Measurements from ENCODE around the gene TF.

The TF gene

DNA sequence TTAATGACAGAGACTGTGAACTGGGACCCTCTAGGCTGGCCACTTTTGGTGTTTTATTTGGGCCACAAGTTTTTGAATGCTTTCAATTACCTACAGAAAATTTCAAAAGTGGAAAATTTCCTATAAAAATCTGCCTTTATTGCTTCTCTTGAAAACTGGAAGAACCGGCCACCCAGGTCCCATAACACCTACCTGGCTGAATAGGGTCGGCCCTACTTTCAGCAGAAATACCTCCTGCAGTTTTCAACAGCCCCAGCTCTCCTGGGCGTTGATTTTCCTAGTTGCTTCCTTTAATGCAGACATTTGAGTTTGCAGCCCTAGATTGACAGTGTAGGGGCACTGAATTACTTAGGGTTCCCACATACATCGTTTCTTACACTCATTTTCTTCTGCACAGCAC lies 58.7 kb downstream of the TF start:
- Histone ChIP-seq H3K4me3 (replicated peaks; ENCODE audit: low read depth, low read length) (peak overlapping the region; percentile 81), H3K27me3 (replicated peaks; ENCODE audit: control insufficient read depth, insufficient read depth, low read length) (no peaks in the 10 kb centered on the region), H3K36me3 (ENCODE audit: control insufficient read depth, insufficient read depth, low read length) (no peaks in the 10 kb centered on the region; the same call in 1 of the 2 replicates)
- TF ChIP-seq, protein P1, sequence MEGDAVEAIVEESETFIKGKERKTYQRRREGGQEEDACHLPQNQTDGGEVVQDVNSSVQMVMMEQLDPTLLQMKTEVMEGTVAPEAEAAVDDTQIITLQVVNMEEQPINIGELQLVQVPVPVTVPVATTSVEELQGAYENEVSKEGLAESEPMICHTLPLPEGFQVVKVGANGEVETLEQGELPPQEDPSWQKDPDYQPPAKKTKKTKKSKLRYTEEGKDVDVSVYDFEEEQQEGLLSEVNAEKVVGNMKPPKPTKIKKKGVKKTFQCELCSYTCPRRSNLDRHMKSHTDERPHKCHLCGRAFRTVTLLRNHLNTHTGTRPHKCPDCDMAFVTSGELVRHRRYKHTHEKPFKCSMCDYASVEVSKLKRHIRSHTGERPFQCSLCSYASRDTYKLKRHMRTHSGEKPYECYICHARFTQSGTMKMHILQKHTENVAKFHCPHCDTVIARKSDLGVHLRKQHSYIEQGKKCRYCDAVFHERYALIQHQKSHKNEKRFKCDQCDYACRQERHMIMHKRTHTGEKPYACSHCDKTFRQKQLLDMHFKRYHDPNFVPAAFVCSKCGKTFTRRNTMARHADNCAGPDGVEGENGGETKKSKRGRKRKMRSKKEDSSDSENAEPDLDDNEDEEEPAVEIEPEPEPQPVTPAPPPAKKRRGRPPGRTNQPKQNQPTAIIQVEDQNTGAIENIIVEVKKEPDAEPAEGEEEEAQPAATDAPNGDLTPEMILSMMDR (IDR thresholded peaks at IDR 0.05; ENCODE audit: insufficient read depth, low read length, poor library complexity, severe bottlenecking) = no peak
- no peak for DNase-seq (ENCODE audit: extremely low read depth, insufficient read length)

DNA sequence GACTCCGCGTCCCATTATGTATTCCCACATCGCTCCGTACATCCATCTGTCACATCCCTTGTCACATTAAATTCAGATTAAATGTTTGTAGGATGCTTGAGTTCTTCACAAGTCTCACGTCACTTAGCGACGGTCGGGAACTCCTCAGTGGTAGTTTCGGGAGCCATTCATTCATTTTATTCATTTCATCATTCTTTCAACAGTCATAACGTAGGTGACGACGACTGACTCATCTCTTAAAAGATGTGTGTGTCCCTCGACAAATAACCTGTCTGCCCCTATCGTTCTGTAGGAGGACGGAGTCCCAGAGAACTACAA lies 59.1 kb downstream of the TF start:
- TF ChIP-seq, protein P1 (IDR thresholded peaks at IDR 0.05; ENCODE audit: insufficient read depth, low read length, poor library complexity, severe bottlenecking) = no peak
- Histone ChIP-seq H3K4me3 (replicated peaks; ENCODE audit: low read depth, low read length) (peak overlapping the region; percentile 81), H3K27me3 (replicated peaks; ENCODE audit: control insufficient read depth, insufficient read depth, low read length) (no peaks in the 10 kb centered on the region), H3K36me3 (ENCODE audit: control insufficient read depth, insufficient read depth, low read length) (no peaks in the 10 kb centered on the region; the same call in none of the 2 replicates)
- DNase-seq (ENCODE audit: extremely low read depth, insufficient read length) = no peak

GRCh38 chr3:133805702-133806475 lies 59.7 kb downstream of the TF start, which contains the start of gene SRPRB:
TSS of gene SRPRB (plus strand) at chr3:133805815. CDS start at chr3:133805849, 34 bp downstream.
- TF ChIP-seq, protein P1 (IDR thresholded peaks at IDR 0.05; ENCODE audit: insufficient read depth, low read length, poor library complexity, severe bottlenecking) = no peak
- H3K4me3 ChIP-seq (replicated peaks; ENCODE audit: low read depth, low read length) = peak within 1 kb of the TSS; percentile 81
- peaks cover under 1% of the 10 kb centered on the region for H3K36me3 ChIP-seq (ENCODE audit: control insufficient read depth, insufficient read depth, low read length)
- no peaks in the 10 kb centered on the region for H3K27me3 ChIP-seq (replicated peaks; ENCODE audit: control insufficient read depth, insufficient read depth, low read length)
- DNase-seq (ENCODE audit: extremely low read depth, insufficient read length) = peak; percentile 94

- no peak overlapping the region for H3K4me3 ChIP-seq (replicated peaks; ENCODE audit: low read depth, low read length)
- no peak for DNase-seq (ENCODE audit: extremely low read depth, insufficient read length)
- H3K27me3 ChIP-seq (replicated peaks; ENCODE audit: control insufficient read depth, insufficient read depth, low read length) = no peaks in the 10 kb centered on the region
- TF ChIP-seq, protein P1 (IDR thresholded peaks at IDR 0.05; ENCODE audit: insufficient read depth, low read length, poor library complexity, severe bottlenecking) = no peak
- peaks cover 13% of the 10 kb centered on the region for H3K36me3 ChIP-seq (ENCODE audit: control insufficient read depth, insufficient read depth, low read length)
Observed at GRCh38 chr3:133812872-133813271, 66.7 kb downstream of the TF start.

DNA sequence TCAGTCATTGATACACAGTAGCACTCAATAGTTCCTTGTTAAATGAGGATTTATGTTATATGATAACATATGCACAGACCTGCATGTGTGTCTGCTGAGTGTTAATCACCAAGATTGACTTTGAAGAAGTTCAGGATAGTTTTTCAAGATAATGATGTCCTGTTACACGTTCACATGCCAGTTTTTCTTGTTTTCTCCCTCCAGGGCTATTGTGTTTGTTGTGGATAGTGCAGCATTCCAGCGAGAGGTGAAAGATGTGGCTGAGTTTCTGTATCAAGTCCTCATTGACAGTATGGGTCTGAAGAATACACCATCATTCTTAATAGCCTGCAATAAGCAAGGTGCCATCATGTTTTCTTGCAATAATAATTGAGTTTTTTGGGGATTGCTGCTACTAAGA lies 69.2 kb downstream of the TF start:
- no peak overlapping the region for H3K4me3 ChIP-seq (replicated peaks; ENCODE audit: low read depth, low read length)
- H3K36me3 ChIP-seq (ENCODE audit: control insufficient read depth, insufficient read depth, low read length) = peaks cover 26% of the 10 kb centered on the region
- H3K27me3 ChIP-seq (replicated peaks; ENCODE audit: control insufficient read depth, insufficient read depth, low read length) = no peaks in the 10 kb centered on the region
- TF ChIP-seq, protein P1 (IDR thresholded peaks at IDR 0.05; ENCODE audit: insufficient read depth, low read length, poor library complexity, severe bottlenecking) = no peak
- DNase-seq (ENCODE audit: extremely low read depth, insufficient read length) = no peak
